Measurements from ENCODE around the gene SMNDC1.

DNA sequence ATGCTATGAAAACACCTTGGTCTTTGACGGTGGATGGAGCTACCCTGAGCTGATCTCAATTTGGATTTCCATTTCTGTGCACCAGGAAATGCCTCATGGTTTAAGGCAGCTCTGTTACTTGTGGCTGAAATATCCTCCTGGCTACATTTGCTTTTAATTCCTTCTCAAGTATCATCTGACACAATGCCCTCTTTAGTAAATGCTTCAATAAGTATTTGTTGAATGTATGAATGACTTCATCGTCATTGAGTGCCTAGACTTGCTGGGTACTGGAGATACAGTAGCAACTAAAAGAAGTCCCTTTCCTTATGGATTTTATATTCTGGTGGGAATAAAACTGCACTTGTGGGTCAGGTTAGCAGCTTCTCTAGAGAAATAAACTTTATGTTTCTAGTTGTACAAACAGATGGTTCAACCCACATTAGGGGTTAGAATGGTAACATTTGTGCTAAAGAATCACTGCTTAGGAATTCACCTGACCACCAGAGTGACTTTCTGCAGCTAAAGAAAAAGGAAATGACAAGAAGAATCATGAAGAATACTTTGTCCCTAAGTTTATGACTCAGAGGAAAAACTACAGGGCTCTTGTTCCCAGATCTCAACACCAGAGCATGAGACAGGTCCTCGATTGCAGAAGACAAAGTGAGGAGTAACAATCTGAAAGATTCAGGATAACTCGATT is 21.8 kb upstream of the SMNDC1 start:
- TF ChIP-seq CTCF (IDR thresholded peaks at IDR 0.05; ENCODE audit: low read length) (no peak), EZH2phosphoT487 (IDR thresholded peaks at IDR 0.05; ENCODE audit: low read length) (no peak), EZH2 (optimal IDR thresholded peaks at IDR 0.05; ENCODE audit: low read depth, low read length) (no peak)

Measured in MM.1S (cell line).